CD4-positive, alpha-beta T cell (primary cell): ENCODE data around the gene CHD3. TPM values are rescaled to one million over a fixed set of nuclear protein-coding genes. Genes with fewer than 3 reads are reported as not detected.

ENCODE experiments used
- ATAC-seq: fragments of 200-7000 bp; cut with Tn5 transposase; one replicate; pipeline ENCODE4 v1.10.0; 2022; ENCODE audit warnings: mild to moderate bottlenecking; ENCODE audit not compliant: poor library complexity
- CTCF ChIA-PET: fragments of 350-600 bp; sonication (Branson Sonifier 250); formaldehyde crosslinking; loops from one replicate; lab custom pipeline; 2021; ENCODE audit warnings: antibody characterized with exemption, inconsistent platforms; lab: Charles Lee
- POLR2A ChIA-PET: fragments of 350-600 bp; sonication (Branson Sonifier 250); formaldehyde crosslinking; loops from one replicate; lab custom pipeline; 2021; ENCODE audit warnings: antibody characterized with exemption, inconsistent platforms; lab: Charles Lee
- DNase-seq, 14 experiments: peaks; one replicate each; pipeline ENCODE4 v3.0.0-alpha.2; 2013 to 2020; ENCODE audit warnings: mixed read lengths in 2 of 14
- H3K27ac ChIP-seq, 2 donors: one replicate each; pipeline versions ENCODE4 v1.5.1 to v1.7.0; 2013; ENCODE audit warnings: low read length in 2 of 2, low read depth in 1 of 2, mild to moderate bottlenecking in 1 of 2
- H3K27me3 ChIP-seq, 2 experiments: 1 replicate in 1 of 2; 2 replicates in 1 of 2; pipeline versions ENCODE4 v1.6.1 to v1.7.0; 2013; ENCODE audit warnings: low read length in 2 of 2, control low read depth in 1 of 2, mild to moderate bottlenecking in 1 of 2, moderate library complexity in 1 of 2; ENCODE audit not compliant: insufficient read depth in 2 of 2, control insufficient read depth in 1 of 2
- H3K36me3 ChIP-seq: one replicate; pipeline ENCODE4 v1.6.1; 2013; ENCODE audit warnings: low read length, control low read depth; ENCODE audit not compliant: insufficient read depth
- H3K4me1 ChIP-seq: one replicate; pipeline ENCODE4 v1.6.1; 2013; ENCODE audit warnings: low read length, control low read depth; ENCODE audit not compliant: insufficient read depth
- H3K4me3 ChIP-seq: one replicate; pipeline ENCODE4 v1.5.1; 2013; ENCODE audit warnings: mild to moderate bottlenecking, low read length, moderate library complexity
- H3K9me3 ChIP-seq, 2 experiments: 1 replicate in 1 of 2; 2 replicates in 1 of 2; pipeline versions ENCODE4 v1.6.1 to v1.7.0; 2013; ENCODE audit warnings: low read length in 2 of 2, mild to moderate bottlenecking in 2 of 2, control low read depth in 1 of 2, moderate library complexity in 1 of 2; ENCODE audit not compliant: control insufficient read depth in 1 of 2, insufficient read depth in 1 of 2
- H3K27ac Mint-ChIP-seq: one replicate; pipeline ENCODE4 v1.8.0; 2020; ENCODE audit warnings: mixed read lengths
- H3K27me3 Mint-ChIP-seq: one replicate; pipeline ENCODE4 v1.8.0; 2021; ENCODE audit warnings: mixed read lengths
- H3K36me3 Mint-ChIP-seq: one replicate; pipeline ENCODE4 v1.8.0; 2021; ENCODE audit warnings: low read depth, mixed read lengths
- H3K4me1 Mint-ChIP-seq: one replicate; pipeline ENCODE4 v1.8.0; 2021; ENCODE audit warnings: low read depth, mixed read lengths
- H3K4me3 Mint-ChIP-seq: one replicate; pipeline ENCODE4 v1.8.0; 2020; ENCODE audit warnings: mild to moderate bottlenecking, mixed read lengths
- H3K9me3 Mint-ChIP-seq: one replicate; pipeline ENCODE4 v1.8.0; 2020; ENCODE audit warnings: mixed read lengths
- CTCF ChIP-seq: fragments of 200-600 bp; IDR thresholded peaks from one replicate; pipeline ENCODE4 v1.8.0; 2022; ENCODE audit warnings: antibody characterized with exemption, mild to moderate bottlenecking
- intact Hi-C, 2 experiments: fragments of 100-400 bp; cut with DNase I in 1 of 2; cut with micrococcal nuclease in 1 of 2; formaldehyde crosslinking; loops; one replicate each; pipeline versions ENCODE4 v1.15.1 to v1.9.0; 2023 to 2025; cut with DNase I, micrococcal nuclease
- total RNA-seq, 174 experiments: library from RNA in 2 of 174; stranded (reverse) in 2 of 174; gene quantifications; one replicate each; pipeline ENCODE4 v1.2.3 and lab custom pipeline; 2021 to 2026

CHD3 gene
- total RNA-seq, 2 experiments from 2014 or later: 263 to 297 TPM

GRCh38 chr17:7916808-7917207 is 28.2 kb downstream of the CHD3 start:
- DNase-seq: no peak
- CTCF ChIA-PET: interaction anchor here (2.2 to 3.8 kb wide), 2 partner anchors 73 to 125 kb away, joined by 7 to 50 read pairs; no protein-coding TSS in a partner anchor
- peak overlapping the region; percentile 77 for H3K4me3 Mint-ChIP-seq
- H3K27ac Mint-ChIP-seq: peak overlapping the region; percentile 90
- Histone ChIP-seq H3K4me3 (no peak overlapping the region), H3K4me1 (peaks cover 35% of the 10 kb centered on the region), H3K9me3 (no peaks in the 10 kb centered on the region), H3K27me3 (no peaks in the 10 kb centered on the region), H3K27ac (peak overlapping the region in 1 of 2 donors; percentile 77), H3K36me3 (peaks cover 10% of the 10 kb centered on the region)
- peaks cover 12% of the 10 kb centered on the region for H3K36me3 Mint-ChIP-seq
- H3K4me1 Mint-ChIP-seq: peaks cover 34% of the 10 kb centered on the region
- no peak for ATAC-seq
- no peak for TF ChIP-seq CTCF
- POLR2A ChIA-PET: interaction anchor here (1.1 to 4.3 kb wide), 8 partner anchors 10 to 304 kb away, joined by 3 to 60 read pairs (median 6); partner anchors contain the start of genes CNTROB, KCNAB3 and TRAPPC1
- no peaks in the 10 kb centered on the region for H3K27me3 Mint-ChIP-seq
- intact Hi-C loops: loop anchor here (1.0 to 10.0 kb wide), 4 partner anchors 13 to 92 kb away; partner anchors contain the start of gene CNTROB (in 1 of the 2)
- H3K9me3 Mint-ChIP-seq: no peaks in the 10 kb centered on the region

GRCh38 chr17:7922269-7922844 is 33.8 kb downstream of the CHD3 start:
- H3K4me3 ChIP-seq: peak overlapping the region; percentile 71

More at GRCh38 chr17:7922269-7922844, 33.8 kb downstream of the CHD3 start:
- CTCF ChIA-PET: interaction anchor here (1.0 to 2.3 kb wide), 4 partner anchors 10 to 67 kb away, joined by 3 to 9 read pairs (median 5); partner anchors contain the start of genes CNTROB and TRAPPC1
- Mint-ChIP-seq H3K4me3 (peak overlapping the region; percentile 86), H3K27me3 (no peaks in the 10 kb centered on the region), H3K4me1 (peaks cover 28% of the 10 kb centered on the region), H3K9me3 (no peaks in the 10 kb centered on the region), H3K36me3 (peaks cover 8% of the 10 kb centered on the region), H3K27ac (peak overlapping the region; percentile 94)
- no peaks in the 10 kb centered on the region for H3K36me3 ChIP-seq
- H3K27ac ChIP-seq: peak overlapping the region; percentile 59 to 69
- POLR2A ChIA-PET: interaction anchor here (0.7 to 3.1 kb wide), 4 partner anchors 10 to 945 kb away, joined by 3 to 31 read pairs (median 6); partner anchors contain the start of genes CNTROB, PIK3R6 and TRAPPC1
- H3K4me1 ChIP-seq: peaks cover 22% of the 10 kb centered on the region
- TF ChIP-seq CTCF: no peak
- no peaks in the 10 kb centered on the region for H3K27me3 ChIP-seq
- ATAC-seq: peak; percentile 68
- intact Hi-C loops: loop anchor here in 1 of 2 experiments (1.0 kb wide), 1 partner anchor 10 kb away; the partner anchor contains the start of gene CNTROB
- H3K9me3 ChIP-seq: no peaks in the 10 kb centered on the region
- DNase-seq: no peak
